GM12891 (cell line): ENCODE results near the gene NECAB3.

Experiments
- DNase-seq: peaks from one replicate; pipeline ENCODE4 v3.0.0; 2011; ENCODE audit warnings: low spot score; ENCODE audit not compliant: insufficient read length
- FAIRE-seq: peaks from 2 replicates; lab custom pipeline; 2011; peaks lifted over from hg19 to GRCh38; lab: Jason Lieb, UNC
- PAX5 ChIP-seq: IDR thresholded peaks from 2 replicates; pipeline ENCODE4 v1.6.1; 2011; ENCODE audit warnings: low read length, moderate library complexity, mild to moderate bottlenecking; ENCODE audit not compliant: insufficient read depth, severe bottlenecking
- POLR2A ChIP-seq: IDR thresholded peaks from 2 replicates; pipeline ENCODE4 v1.6.1; 2011; ENCODE audit warnings: low read depth, low read length, control low read depth
- POLR2AphosphoS5 ChIP-seq: IDR thresholded peaks from 2 replicates; pipeline ENCODE4 v1.6.1; 2011; ENCODE audit warnings: low read depth, low read length, control low read depth
- POU2F2 ChIP-seq: IDR thresholded peaks from 2 replicates; pipeline ENCODE4 v1.6.1; 2011; ENCODE audit warnings: low read depth, mild to moderate bottlenecking, control low read depth, low read length, moderate library complexity
- SPI1 ChIP-seq: IDR thresholded peaks from 2 replicates; pipeline ENCODE4 v1.6.1; 2011; ENCODE audit warnings: low read depth, low read length, control low read depth
- TAF1 ChIP-seq: IDR thresholded peaks from 2 replicates; pipeline ENCODE4 v1.6.1; 2011; ENCODE audit warnings: low read depth, low read length, control low read depth

NECAB3 gene

GRCh38 chr20:33653218-33653899, 20.9 kb downstream of the NECAB3 start:
- peak; percentile 55 for FAIRE-seq
- TF ChIP-seq POLR2AphosphoS5, result no peak
- TF ChIP-seq POU2F2, result no peak
- TF ChIP-seq PAX5, result no peak
- TF ChIP-seq SPI1, result no peak
- TF ChIP-seq TAF1, result no peak
- TF ChIP-seq POLR2A, result no peak
- peak; percentile 73 for DNase-seq

GRCh38 chr20:33651562-33652048, 22.6 kb downstream of the NECAB3 start:
- FAIRE-seq (no peak), DNase-seq (no peak)
- TF ChIP-seq PAX5 (no peak), POLR2AphosphoS5 (no peak), POU2F2 (no peak), TAF1 (no peak), SPI1 (no peak), POLR2A (no peak)

- DNase-seq, result no peak
Measured at GRCh38 chr20:33650753-33651561, 23.3 kb downstream of the NECAB3 start.

GRCh38 chr20:33650111-33650752, 24.0 kb downstream of the NECAB3 start:
- FAIRE-seq (no peak), DNase-seq (no peak)
- no peak for TF ChIP-seq TAF1
- TF ChIP-seq PAX5, result no peak
- TF ChIP-seq POLR2AphosphoS5, result no peak
- TF ChIP-seq SPI1, result no peak
- TF ChIP-seq POLR2A, result no peak
- no peak for TF ChIP-seq POU2F2

More at GRCh38 chr20:33650753-33651561, 23.3 kb downstream of the NECAB3 start:
- no peak for FAIRE-seq
- TF ChIP-seq POLR2AphosphoS5 (no peak), SPI1 (no peak), POLR2A (no peak), PAX5 (no peak), POU2F2 (no peak), TAF1 (no peak)

GRCh38 chr20:33649201-33649681, 25.0 kb downstream of the NECAB3 start:
- no peak for TF ChIP-seq PAX5
- TF ChIP-seq POLR2A, result no peak
- TF ChIP-seq POU2F2, result no peak
- no peak for TF ChIP-seq SPI1
- TF ChIP-seq TAF1, result no peak
- no peak for TF ChIP-seq POLR2AphosphoS5

GRCh38 chr20:33648396-33649004, 25.7 kb downstream of the NECAB3 start:
- FAIRE-seq, result no peak
- TF ChIP-seq POLR2A, result no peak
- no peak for TF ChIP-seq PAX5
- no peak for TF ChIP-seq POLR2AphosphoS5
- no peak for TF ChIP-seq POU2F2
- TF ChIP-seq TAF1, result no peak
- no peak for TF ChIP-seq SPI1
- DNase-seq, result no peak

More at GRCh38 chr20:33649201-33649681, 25.0 kb downstream of the NECAB3 start:
- DNase-seq (no peak), FAIRE-seq (no peak)

- FAIRE-seq, result peak; percentile 56
- peak; percentile 51 for DNase-seq
- no peak for TF ChIP-seq POLR2A
- no peak for TF ChIP-seq TAF1
- no peak for TF ChIP-seq POU2F2
- no peak for TF ChIP-seq PAX5
- no peak for TF ChIP-seq SPI1
- no peak for TF ChIP-seq POLR2AphosphoS5
Measured at GRCh38 chr20:33647603-33648395, 26.4 kb downstream of the NECAB3 start.
